MV-4-11 (cell line): ENCODE results near the gene HDHD2.

ENCODE experiments used
- DNase-seq: peaks from one replicate; lab custom pipeline; 2025; lab: John Stamatoyannopoulos, UW

HDHD2 gene

DNA sequence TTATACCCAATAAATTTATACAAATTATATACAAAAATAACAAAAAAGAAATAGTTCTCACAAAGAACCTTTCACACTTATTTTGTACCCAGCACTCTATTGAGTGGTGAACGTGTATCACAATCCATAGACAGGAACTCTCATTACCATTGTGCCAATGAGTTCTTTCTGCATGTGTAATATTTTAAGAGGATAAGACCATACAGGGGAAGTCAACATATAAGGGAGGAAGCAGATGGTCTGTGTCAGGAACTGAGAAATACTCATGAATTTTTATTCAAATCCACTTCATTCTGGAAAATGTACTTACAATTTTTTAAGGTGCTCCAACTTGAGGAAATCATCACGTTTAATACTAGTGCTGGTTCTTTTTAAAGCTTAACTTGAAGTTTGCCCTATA is 87.8 kb downstream of the HDHD2 start:
- peak; percentile 61 for DNase-seq
